SJCRH30 (cell line): ENCODE data around the gene KLRC2. TPM values are rescaled to one million over a fixed set of nuclear protein-coding genes. Genes with fewer than 3 reads are reported as not detected.
"Not testable (repeated sequence)": the region's sequence is repeated elsewhere in the genome, so short reads cannot be mapped to it uniquely, and the experiment has no call there.

ENCODE experiments used
- DNase-seq, 2 experiments: peaks; one replicate each; pipeline ENCODE4 v3.0.0-alpha.2; 2015 to 2020
- H3K27ac ChIP-seq: fragments of 250-450 bp; sonication (Bioruptor Pico); 2 replicates; pipeline ENCODE4 v1.5.1; 2020; ENCODE audit warnings: mild to moderate bottlenecking, moderate library complexity
- H3K27me3 ChIP-seq: fragments of 250-450 bp; sonication (Bioruptor Pico); 2 replicates; pipeline ENCODE4 v1.5.1; 2020; ENCODE audit warnings: mild to moderate bottlenecking, moderate library complexity
- H3K36me3 ChIP-seq: fragments of 250-450 bp; sonication (Bioruptor Pico); 2 replicates; pipeline ENCODE4 v1.5.1; 2020; ENCODE audit warnings: mild to moderate bottlenecking, moderate library complexity
- H3K4me1 ChIP-seq: fragments of 250-450 bp; sonication (Bioruptor Pico); 2 replicates; pipeline ENCODE4 v1.5.1; 2020; ENCODE audit warnings: mild to moderate bottlenecking, moderate library complexity
- H3K4me3 ChIP-seq: fragments of 250-450 bp; sonication (Bioruptor Pico); 2 replicates; pipeline ENCODE4 v1.5.1; 2020; ENCODE audit warnings: mild to moderate bottlenecking, moderate library complexity
- H3K9me3 ChIP-seq: fragments of 250-450 bp; sonication (Bioruptor Pico); replicated peaks from 2 replicates; pipeline ENCODE4 v1.5.1; 2020; ENCODE audit warnings: mild to moderate bottlenecking, moderate library complexity
- total RNA-seq: library from RNA; depleted of rRNA; stranded (reverse); fragments of >200 nt; shearing (Covaris generic); gene quantifications from 2 replicates; pipeline ENCODE4 v1.2.3, GENCODE V29; 2014

KLRC2 gene
- total RNA-seq, 1 experiment from 2014 or later = not detected

DNA sequence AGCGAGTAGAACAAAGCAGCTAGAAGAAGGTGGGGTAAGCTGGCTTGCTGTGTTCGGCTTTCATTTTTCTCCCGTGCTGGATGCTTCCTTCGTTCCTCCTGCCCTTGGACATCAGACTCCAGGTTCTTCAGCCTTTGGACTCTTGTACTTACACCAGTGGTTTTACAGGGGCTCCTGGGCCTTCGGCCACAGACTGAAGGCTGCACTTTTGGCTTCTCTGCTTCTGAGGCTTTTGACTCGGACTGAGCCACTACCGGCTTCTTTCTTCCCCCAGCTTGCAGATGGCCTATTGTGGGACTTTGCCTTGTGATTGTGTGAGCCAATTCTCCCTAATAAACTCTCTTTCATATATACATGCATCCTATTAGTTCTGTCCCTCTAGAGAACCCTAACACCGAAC lies 9.9 kb downstream of the KLRC2 start:
- H3K27ac ChIP-seq, H3K4me1 ChIP-seq, H3K36me3 ChIP-seq, H3K4me3 ChIP-seq, DNase-seq, H3K27me3 ChIP-seq, H3K9me3 ChIP-seq: not testable (repeated sequence)

DNA sequence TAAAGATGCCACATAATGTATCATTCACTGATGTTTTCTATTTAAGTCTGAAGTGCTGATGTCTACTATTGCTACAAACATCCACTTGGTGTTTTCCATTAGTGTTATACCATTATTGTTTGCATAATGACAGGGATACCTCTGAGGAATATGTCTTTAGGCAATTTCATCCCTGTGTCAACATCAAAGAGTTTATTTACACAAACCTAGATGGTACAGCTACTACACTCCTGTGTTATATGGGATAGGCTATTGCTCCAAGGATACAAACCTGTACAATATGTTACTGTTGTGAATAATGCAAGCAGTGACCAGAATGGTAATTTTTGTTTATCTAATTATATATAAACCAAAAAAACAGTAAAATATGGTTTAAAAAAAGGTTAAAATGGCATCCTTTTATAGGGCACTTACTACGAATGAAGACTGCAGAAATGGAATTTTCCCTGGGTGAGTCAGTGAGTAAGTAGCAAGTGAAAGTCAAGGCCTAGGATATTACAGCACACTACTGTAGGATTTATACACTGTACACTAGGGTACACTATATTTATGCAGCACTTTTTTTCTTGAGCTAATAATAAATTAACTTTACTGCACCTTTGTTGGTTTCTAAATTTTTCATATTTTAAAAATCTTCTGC lies 11.4 kb downstream of the KLRC2 start:
- not testable (repeated sequence) for DNase-seq, H3K4me1 ChIP-seq, H3K36me3 ChIP-seq

DNA sequence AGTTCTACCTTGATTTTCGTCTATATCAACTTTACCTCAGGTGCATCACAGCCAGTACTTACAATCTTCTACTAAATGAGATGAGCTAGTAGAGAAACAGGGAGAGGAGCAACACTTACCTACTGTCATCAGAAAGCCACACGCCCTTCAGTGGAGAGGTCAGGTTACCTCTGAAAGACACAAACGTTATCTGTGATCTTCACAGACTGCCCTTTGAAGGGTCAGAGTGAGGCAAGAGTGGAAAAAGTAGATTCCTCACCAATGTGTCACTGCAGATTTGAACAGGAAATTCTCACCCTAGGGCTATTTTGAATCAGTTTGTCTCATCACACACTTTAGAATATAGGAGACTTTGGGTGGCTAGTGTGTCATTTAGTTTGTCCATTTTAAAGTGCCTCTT lies 13.7 kb downstream of the KLRC2 start:
- H3K27ac ChIP-seq, H3K4me3 ChIP-seq, DNase-seq, H3K4me1 ChIP-seq, H3K27me3 ChIP-seq, H3K36me3 ChIP-seq, H3K9me3 ChIP-seq: not testable (repeated sequence)

More for the DNA sequence above, 11.4 kb downstream of the KLRC2 start:
- not testable (repeated sequence) for H3K27me3 ChIP-seq, H3K27ac ChIP-seq, H3K4me3 ChIP-seq, H3K9me3 ChIP-seq

DNA sequence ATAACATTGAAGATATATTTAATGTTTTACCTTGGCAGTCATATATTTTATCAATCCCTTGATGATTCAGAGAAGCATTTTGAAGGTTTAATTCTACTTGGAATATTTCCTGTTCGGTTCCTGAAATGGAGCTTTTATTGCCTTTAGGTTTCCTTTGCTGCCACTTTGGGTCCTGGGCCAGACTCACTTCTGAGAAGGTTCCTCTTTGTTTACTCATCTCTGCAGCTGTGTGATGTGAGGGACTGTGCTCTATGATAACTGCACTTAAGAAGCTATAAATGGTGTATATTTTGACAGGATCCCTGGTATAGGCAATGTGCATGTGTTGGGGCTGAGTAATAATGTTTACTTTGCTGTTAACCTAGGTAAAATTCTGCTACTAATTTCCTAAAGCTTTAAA lies 15.5 kb downstream of the KLRC2 start, which contains the start of gene KLRC3:
TSS of gene KLRC3 (minus strand) at position 262 of the 400 bp plus-strand sequence. CDS start at position 217, 45 bp downstream.
- DNase-seq, H3K27ac ChIP-seq, H3K4me3 ChIP-seq, H3K4me1 ChIP-seq, H3K9me3 ChIP-seq, H3K27me3 ChIP-seq, H3K36me3 ChIP-seq: not testable (repeated sequence)

DNA sequence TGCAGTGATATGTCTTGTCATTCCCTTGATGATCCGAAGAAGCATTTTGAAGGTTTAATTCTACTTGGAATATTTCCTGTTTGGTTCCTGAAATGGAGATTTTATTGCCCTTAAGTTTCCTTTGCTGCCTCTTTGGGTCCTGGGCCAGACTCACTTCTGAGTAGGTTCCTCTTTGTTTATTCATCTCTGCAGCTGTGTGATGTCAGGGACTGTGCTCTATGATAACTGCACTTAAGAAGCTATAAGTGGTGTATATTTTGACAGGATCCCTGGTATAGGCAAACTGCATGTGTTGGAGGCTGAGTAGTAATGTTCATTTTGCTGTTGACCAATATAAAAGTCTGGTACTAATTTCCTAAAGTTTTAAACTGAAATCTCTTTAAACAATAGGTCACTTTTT lies 26.4 kb downstream of the KLRC2 start, which contains the start of gene KLRC4:
TSS of gene KLRC4 (minus strand) at position 366 of the 400 bp plus-strand sequence. CDS start at position 184, 182 bp downstream.
- H3K36me3 ChIP-seq = no peaks in the 10 kb centered on the region
- H3K4me3 ChIP-seq = no peak within 1 kb of the TSS
- peak in 1 of 2 experiments; percentile 3 for DNase-seq
- no peak within 1 kb of the TSS for H3K27ac ChIP-seq
- no peaks in the 10 kb centered on the region for H3K4me1 ChIP-seq
- no peaks in the 10 kb centered on the region for H3K27me3 ChIP-seq
- 0 out of 2 replicates have a peak, but pooled peaks cover 3% of the 10 kb centered on the region for H3K9me3 ChIP-seq

DNA sequence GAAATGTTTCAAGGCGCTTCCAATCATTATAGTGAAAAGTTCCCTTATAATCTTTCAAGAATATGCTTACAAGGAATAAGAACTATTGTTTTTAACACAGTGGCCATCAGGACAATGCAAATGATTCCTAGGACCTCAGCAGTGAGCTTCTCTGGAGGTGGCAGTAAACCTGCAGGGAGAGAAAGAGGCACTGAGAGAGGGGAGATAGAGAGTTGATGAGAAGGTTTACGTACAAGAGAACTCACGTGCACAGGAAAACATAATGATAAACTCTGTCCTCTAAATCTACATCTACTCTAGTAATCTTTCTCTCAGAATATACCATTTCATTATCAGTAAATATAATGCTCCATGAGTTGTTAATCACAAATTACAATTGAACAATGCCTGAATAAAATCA lies 27.0 kb downstream of the KLRC2 start:
- Histone ChIP-seq H3K27ac (no peak overlapping the region), H3K9me3 (0 out of 2 replicates have a peak, but pooled peaks cover 3% of the 10 kb centered on the region), H3K4me1 (no peaks in the 10 kb centered on the region), H3K27me3 (no peaks in the 10 kb centered on the region), H3K4me3 (no peak overlapping the region), H3K36me3 (no peaks in the 10 kb centered on the region)
- no peak for DNase-seq

DNA sequence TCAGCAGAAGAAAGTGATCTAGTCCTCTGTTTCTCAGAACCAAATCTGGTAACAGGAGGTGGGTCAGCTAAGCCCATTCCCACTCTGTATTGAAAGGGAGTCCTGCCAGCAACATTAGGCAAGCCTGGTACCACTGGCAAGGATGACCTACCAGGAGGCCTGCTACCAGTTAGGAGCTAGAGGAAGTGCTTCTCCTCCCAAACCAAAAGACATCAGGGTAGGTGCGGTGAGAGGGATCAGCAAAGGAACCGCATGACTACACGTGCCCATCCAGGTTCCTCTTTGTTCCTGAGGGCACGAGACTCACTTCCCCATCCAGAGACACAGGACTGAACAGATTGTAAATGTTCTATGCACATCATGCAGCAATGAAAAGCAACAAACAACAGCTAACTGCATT lies 29.1 kb downstream of the KLRC2 start:
- Histone ChIP-seq H3K27ac (no peak overlapping the region), H3K27me3 (no peaks in the 10 kb centered on the region), H3K36me3 (no peaks in the 10 kb centered on the region), H3K9me3 (0 out of 2 replicates have a peak, but pooled peaks cover 3% of the 10 kb centered on the region), H3K4me3 (no peak overlapping the region), H3K4me1 (no peaks in the 10 kb centered on the region)
- DNase-seq = no peak

DNA sequence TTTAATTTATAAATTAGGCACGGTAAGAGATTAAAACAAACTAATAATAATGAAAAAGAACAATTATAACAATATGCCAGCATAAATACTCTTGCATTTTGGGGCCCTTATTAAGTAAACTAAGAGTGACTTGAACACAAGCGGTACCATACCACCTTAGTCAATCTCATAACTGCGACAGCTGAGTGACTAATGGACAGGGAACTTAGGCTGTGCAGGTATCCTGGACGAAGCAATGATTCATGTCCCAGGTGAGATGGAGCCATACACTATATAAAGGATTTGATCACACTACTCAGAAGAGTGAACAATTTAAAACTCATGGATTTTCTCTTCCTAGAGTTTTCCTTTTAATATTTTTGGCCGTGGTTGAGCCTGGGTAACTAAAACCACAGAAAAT lies 30.5 kb downstream of the KLRC2 start:
- DNase-seq = no peak

DNA sequence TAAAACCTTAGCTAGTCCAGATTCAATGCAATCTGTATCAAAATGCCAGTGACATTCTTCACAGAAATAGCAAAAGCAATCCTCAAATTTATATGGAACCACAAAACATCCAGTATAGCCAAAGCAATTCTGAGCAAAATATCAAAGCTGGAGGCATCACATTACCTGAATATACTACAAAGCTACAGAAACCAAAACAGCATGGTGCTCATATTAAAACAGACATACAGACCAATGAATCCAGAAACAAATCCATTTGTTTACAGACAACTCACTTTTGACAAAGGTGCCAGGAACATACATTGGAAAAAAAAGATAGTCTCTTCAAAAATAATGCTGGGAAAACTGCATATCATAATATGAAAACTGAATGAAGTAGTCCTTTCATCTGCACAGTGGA lies 31.0 kb downstream of the KLRC2 start:
- no peaks in the 10 kb centered on the region for H3K27me3 ChIP-seq
- H3K36me3 ChIP-seq = no peaks in the 10 kb centered on the region
- no peaks in the 10 kb centered on the region for H3K4me1 ChIP-seq
- DNase-seq = no peak
- 0 out of 2 replicates have a peak, but pooled peaks cover 3% of the 10 kb centered on the region for H3K9me3 ChIP-seq
- no peak overlapping the region for H3K27ac ChIP-seq
- H3K4me3 ChIP-seq = no peak overlapping the region

More for the DNA sequence above, 30.5 kb downstream of the KLRC2 start:
- Histone ChIP-seq H3K4me3 (no peak overlapping the region), H3K4me1 (no peaks in the 10 kb centered on the region), H3K27ac (no peak overlapping the region), H3K36me3 (no peaks in the 10 kb centered on the region), H3K27me3 (no peaks in the 10 kb centered on the region), H3K9me3 (0 out of 2 replicates have a peak, but pooled peaks cover 3% of the 10 kb centered on the region)

DNA sequence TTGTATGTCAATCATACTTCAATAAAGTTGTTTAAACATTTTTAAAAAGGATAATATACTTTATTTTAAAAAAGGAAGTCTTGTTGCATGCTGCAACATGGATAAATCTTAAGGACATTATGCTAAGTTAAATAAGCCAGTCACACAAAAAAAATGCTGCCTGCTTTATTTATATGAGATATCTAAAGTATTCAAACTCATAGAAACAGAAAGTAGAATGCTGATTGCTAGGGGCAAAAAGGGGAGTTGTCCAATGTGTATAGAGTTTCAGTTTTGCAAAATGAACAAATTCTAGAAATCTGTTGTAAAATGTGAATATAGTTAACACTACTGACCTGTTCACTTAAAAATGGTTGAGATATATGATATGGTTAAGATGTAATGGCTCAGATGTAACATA lies 35.0 kb downstream of the KLRC2 start:
- DNase-seq = no peak
- Histone ChIP-seq H3K9me3 (0 out of 2 replicates have a peak, but pooled peaks cover 3% of the 10 kb centered on the region), H3K27ac (no peak overlapping the region), H3K27me3 (no peaks in the 10 kb centered on the region), H3K36me3 (no peaks in the 10 kb centered on the region), H3K4me1 (no peaks in the 10 kb centered on the region), H3K4me3 (no peak overlapping the region)

DNA sequence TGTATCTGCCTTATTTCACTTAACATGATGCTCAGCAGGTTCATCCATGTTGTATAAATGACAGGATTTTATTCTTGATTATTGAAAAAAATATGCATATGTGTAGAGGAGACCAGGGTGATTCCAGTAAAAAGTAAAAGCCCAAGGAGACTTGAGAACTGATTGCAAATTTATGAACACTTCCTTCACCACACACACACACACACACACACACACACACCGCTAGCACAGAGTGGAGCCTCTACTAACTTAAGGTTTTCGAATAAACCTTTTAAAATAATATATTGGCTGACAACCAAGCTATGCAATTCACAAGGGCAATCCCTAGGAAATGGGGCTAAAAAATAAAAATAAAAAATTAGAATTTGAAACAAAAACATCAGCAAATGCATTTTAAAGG lies 37.6 kb downstream of the KLRC2 start:
- Histone ChIP-seq H3K36me3 (no peaks in the 10 kb centered on the region), H3K4me3 (no peak overlapping the region), H3K27ac (no peak overlapping the region), H3K27me3 (no peaks in the 10 kb centered on the region), H3K9me3 (no peaks in the 10 kb centered on the region), H3K4me1 (peaks cover 6% of the 10 kb centered on the region)
- DNase-seq = no peak

DNA sequence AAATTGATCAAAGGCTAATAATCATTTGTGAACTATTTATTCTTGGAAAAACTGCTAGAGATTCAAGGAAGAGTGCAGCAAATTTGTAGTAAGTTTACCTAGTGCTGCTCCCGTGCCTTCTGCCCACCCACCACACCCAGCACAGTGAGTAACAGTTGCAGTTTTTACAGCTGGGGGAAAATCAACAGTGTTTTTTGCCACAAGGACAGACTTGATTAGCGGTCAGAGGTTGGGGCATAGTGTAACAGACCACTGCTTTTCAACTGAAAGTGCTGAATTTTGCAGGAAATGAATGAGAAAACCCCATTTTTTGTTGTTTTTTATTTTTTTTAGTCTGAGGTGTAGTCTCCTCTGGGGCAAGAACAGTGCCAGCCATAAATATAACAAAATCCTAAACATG lies 38.5 kb downstream of the KLRC2 start:
- no peaks in the 10 kb centered on the region for H3K9me3 ChIP-seq
- H3K27ac ChIP-seq = no peak overlapping the region
- no peaks in the 10 kb centered on the region for H3K27me3 ChIP-seq
- H3K36me3 ChIP-seq = no peaks in the 10 kb centered on the region
- no peak overlapping the region for H3K4me3 ChIP-seq
- H3K4me1 ChIP-seq = peaks cover 14% of the 10 kb centered on the region
- DNase-seq = no peak

DNA sequence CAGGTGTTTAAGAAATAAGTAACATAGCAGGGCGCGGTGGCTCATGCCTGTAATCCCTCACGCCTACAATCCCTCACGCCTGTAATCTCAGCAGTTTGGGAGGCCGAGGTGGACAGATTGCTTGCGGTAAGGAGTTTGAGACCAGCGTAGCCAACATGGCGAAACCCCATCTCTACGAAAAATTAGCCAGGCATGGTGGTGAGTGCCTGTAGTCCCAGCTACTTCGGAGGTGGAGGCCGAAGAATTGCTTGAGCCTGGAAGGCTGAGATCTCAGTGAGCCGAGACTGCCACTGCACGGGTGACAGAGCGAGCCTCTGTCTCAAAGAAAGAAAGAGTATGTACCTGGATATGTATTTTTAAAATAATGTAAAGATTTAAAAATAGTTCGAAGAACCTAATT lies 39.6 kb downstream of the KLRC2 start:
- H3K9me3 ChIP-seq, DNase-seq, H3K4me3 ChIP-seq: not testable (repeated sequence)

DNA sequence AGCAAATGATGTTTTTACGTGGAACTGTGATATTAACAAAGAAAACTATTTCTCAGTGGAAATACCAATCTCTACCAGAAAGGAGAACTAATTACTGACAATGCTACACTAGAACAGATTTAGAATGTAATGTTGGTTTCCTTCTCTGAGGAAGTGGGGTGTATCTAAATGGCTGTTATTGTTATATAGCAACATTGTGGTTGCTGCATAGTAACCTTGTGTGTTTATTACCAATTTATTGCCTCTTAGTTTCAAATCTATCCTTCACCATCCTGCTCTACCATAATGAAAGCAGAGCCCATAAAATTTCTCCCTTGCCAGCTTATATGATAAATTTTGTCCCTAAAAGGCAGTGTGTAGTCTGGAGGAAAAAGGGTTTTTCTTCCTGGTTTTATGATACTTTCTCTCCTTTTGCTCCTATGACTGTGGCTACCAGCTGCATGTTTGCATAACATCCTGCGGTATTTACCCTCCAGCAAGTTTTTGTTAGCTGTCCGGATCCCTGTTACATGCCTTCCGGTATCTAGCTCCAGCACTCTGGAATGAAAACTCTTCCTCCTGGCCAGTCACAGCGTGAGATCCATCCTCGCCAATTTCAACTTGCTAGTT lies 40.3 kb downstream of the KLRC2 start:
- Histone ChIP-seq H3K36me3 (no peaks in the 10 kb centered on the region), H3K9me3 (no peaks in the 10 kb centered on the region), H3K4me1 (peaks cover 19% of the 10 kb centered on the region), H3K4me3 (no peak overlapping the region), H3K27ac (peak overlapping the region; percentile 22; the same call in 1 of the 2 replicates), H3K27me3 (no peaks in the 10 kb centered on the region)
- peak; percentile 51 to 77 for DNase-seq

More for the DNA sequence above, 39.6 kb downstream of the KLRC2 start:
- not testable (repeated sequence) for H3K27me3 ChIP-seq, H3K36me3 ChIP-seq, H3K27ac ChIP-seq
- H3K4me1 ChIP-seq = peaks cover 19% of the 10 kb centered on the region

DNA sequence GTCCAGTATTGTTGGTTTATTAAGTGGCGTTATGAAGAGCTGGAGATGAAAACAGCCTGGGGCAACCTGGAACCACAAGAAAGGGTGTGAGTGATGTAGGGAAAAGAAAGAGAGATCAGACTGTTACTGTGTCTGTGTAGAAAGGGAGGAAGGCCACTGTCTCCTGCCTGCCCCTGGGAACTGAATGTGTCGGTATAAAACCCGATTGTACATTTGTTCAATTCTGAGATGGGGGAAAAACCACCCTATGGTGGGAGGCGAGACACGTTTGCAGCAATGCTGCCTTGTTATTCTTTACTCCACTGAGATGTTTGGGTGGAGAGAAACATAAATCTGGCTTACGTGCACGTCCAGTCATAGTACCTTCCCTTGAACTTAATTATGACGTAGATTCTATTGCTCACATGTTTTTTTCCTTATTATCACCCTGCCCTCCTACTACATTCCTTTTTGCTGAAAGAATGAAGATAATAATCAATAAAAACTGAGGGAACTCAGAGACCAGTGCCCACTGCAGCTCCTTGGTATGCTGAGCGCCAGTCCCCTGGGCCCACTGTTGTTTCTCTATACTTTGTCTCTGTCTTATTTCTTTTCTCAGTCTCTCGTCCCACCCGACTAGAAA lies 41.2 kb downstream of the KLRC2 start:
- H3K4me3 ChIP-seq, H3K27me3 ChIP-seq, H3K27ac ChIP-seq, H3K36me3 ChIP-seq, H3K9me3 ChIP-seq: not testable (repeated sequence)
- H3K4me1 ChIP-seq = peaks cover 19% of the 10 kb centered on the region
- peak in 1 of 2 experiments; percentile 8 for DNase-seq
